ENCODE measurements around the gene CLSTN2. TPM values are rescaled to one million over a fixed set of nuclear protein-coding genes. Genes with fewer than 3 reads are reported as not detected.

CLSTN2 gene
- total and polyA plus RNA-seq, 2 of the 8 experiments (the other 6 are each of a cell fraction or from before 2014, with no cell fraction given) = 0.39 to 0.52 TPM

DNA sequence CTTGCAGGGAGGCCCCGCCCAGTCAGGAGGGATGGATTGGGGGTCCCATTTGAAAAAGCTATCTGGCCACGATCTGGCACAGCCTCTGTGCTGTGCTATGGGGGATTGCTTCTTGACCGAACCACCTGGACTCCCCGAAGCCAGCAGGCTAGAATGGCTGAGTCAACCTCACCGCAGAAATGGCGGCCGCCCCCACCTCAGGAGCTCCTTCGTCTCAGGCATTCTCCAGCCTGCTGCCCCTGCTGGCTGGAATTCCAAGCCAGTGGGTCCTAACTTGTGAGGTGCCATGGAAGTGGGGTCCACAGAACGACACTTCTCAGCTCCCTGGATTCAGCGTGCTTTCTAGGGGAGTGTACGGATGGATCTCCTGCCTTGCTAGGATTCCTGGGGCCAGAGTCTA lies 562.3 kb downstream of the CLSTN2 start:
- no peak overlapping the region for H2BK120ac ChIP-seq (replicated peaks; ENCODE audit: low read depth, low read length)
- H3K27me3 ChIP-seq (replicated peaks in 1 of 4; ENCODE audit: control insufficient read depth in 3 of 4, extremely low read depth in 1 of 4, insufficient read depth in 3 of 4, low read length in 3 of 4) = no peaks in the 10 kb centered on the region
- no peak overlapping the region for H3K23ac ChIP-seq (ENCODE audit: insufficient read length)
- H3K14ac ChIP-seq (ENCODE audit: insufficient read length) = no peak overlapping the region
- H4K91ac ChIP-seq (replicated peaks; ENCODE audit: insufficient read length, low read length) = peak overlapping the region; percentile 46
- no peak overlapping the region for H3K4ac ChIP-seq (replicated peaks; ENCODE audit: insufficient read length, low read depth, low read length)
- H3K79me1 ChIP-seq (ENCODE audit: low read depth, low read length) = no peaks in the 10 kb centered on the region
- no peaks in the 10 kb centered on the region for H3K79me2 ChIP-seq (ENCODE audit: control insufficient read depth in 1 of 2, insufficient read depth in 2 of 2, low read length in 2 of 2)
- H4K5ac ChIP-seq (ENCODE audit: insufficient read length, low read depth, low read length) = no peak overlapping the region
- no peaks in the 10 kb centered on the region for H3K9me3 ChIP-seq (ENCODE audit: insufficient read depth in 2 of 2, low read depth in 1 of 2, low read length in 1 of 2)
- H3K4me2 ChIP-seq (ENCODE audit: insufficient read depth in 1 of 2, low read depth in 2 of 2, low read length in 2 of 2) = no peak overlapping the region
- peaks cover 0 to 4% (median 2%) of the 10 kb centered on the region in 4 experiments; a peak in 2 of 7 replicates for H3K4me1 ChIP-seq (replicated peaks in 1 of 4; ENCODE audit: control insufficient read depth in 3 of 4, insufficient read depth in 4 of 4, low read length in 3 of 4)
- DNase-seq (ENCODE audit: low read depth in 1 of 2, low spot score in 2 of 2) (no peak), FAIRE-seq (no peak)
- no peak overlapping the region for H2AFZ ChIP-seq (ENCODE audit: low read length)
- no peak overlapping the region for H2AK5ac ChIP-seq (ENCODE audit: low read depth, low read length)
- no peak overlapping the region for H2BK5ac ChIP-seq (ENCODE audit: low read depth, low read length)
- peak overlapping the region; percentile 77; the same call in 1 of the 2 replicates for H2BK20ac ChIP-seq (ENCODE audit: low read length)
- no peak overlapping the region for H2BK12ac ChIP-seq (ENCODE audit: low read depth, low read length)
- H3K23me2 ChIP-seq (ENCODE audit: low read depth, low read length) = no peaks in the 10 kb centered on the region
- no peak overlapping the region for H2BK15ac ChIP-seq (ENCODE audit: low read length)
- H4K8ac ChIP-seq (ENCODE audit: extremely low read depth, insufficient read depth, low read length) = no peak overlapping the region
- H3K18ac ChIP-seq (ENCODE audit: extremely low read depth, low read length) = no peak overlapping the region
- H3K9ac ChIP-seq (replicated peaks in 1 of 4; ENCODE audit: extremely low read depth in 1 of 4, low read depth in 3 of 4, low read length in 3 of 4) = no peak overlapping the region
- no peaks in the 10 kb centered on the region for H4K20me1 ChIP-seq (replicated peaks in 1 of 2; ENCODE audit: control insufficient read depth in 1 of 2, insufficient read depth in 2 of 2, low read length in 2 of 2)
- POLR2A ChIA-PET (ENCODE audit: partially characterized antibody) = no interaction called here
- no peaks in the 10 kb centered on the region for H3K36me3 ChIP-seq (ENCODE audit: control insufficient read depth in 2 of 4, insufficient read depth in 4 of 4, low read length in 3 of 4)
- H3K4me3 ChIP-seq (ENCODE audit: extremely low read depth in 1 of 4, insufficient read depth in 2 of 4, low read depth in 3 of 4, low read length in 4 of 4) = no peak overlapping the region
- no peak overlapping the region for H3K27ac ChIP-seq (ENCODE audit: low read depth, low read length)
- H3K56ac ChIP-seq (replicated peaks; ENCODE audit: insufficient read length, low read depth, low read length) = no peak overlapping the region
- CTCF ChIA-PET (ENCODE audit: partially characterized antibody) = interaction anchor here (0.9 to 1.9 kb wide), 7 partner anchors 9 to 369 kb away, joined by 3 to 6 read pairs (median 5); no protein-coding TSS in a partner anchor
- WGBS, 2 experiments (ENCODE audit: extremely low coverage in 1 of 2, insufficient coverage in 1 of 2, insufficient read length in 1 of 2, insufficient replicate concordance in 2 of 2, low coverage in 1 of 2, low lambda C conversion rate in 2 of 2, missing lambda C conversion rate in 1 of 2) = 95% methylated on average over 10 of the region's 11 CpGs; no CpG with 5 or more reads in 1 of the 2 experiments
- TF ChIP-seq POLR2A (IDR thresholded peaks at IDR 0.05; ENCODE audit: control extremely low read depth in 1 of 2, low read depth in 2 of 2, low read length in 2 of 2) (no peak), CEBPB (IDR thresholded peaks at IDR 0.05; ENCODE audit: low read depth, low read length) (no peak), MAFK (IDR thresholded peaks at IDR 0.05; ENCODE audit: low read depth, low read length) (no peak), TAF7 (optimal IDR thresholded peaks at IDR 0.05; ENCODE audit: borderline replicate concordance, low read depth, low read length) (no peak), ASH2L (IDR thresholded peaks at IDR 0.05; ENCODE audit: low read length) (no peak), SUZ12 (IDR thresholded peaks at IDR 0.05; ENCODE audit: low read length) (no peak), EP300 (IDR thresholded peaks at IDR 0.05; ENCODE audit: borderline replicate concordance in 1 of 2, low read depth in 2 of 2, low read length in 2 of 2) (no peak), TCF12 (IDR thresholded peaks at IDR 0.05; ENCODE audit: low read depth, low read length) (no peak), GTF2F1 (IDR thresholded peaks at IDR 0.05; ENCODE audit: borderline replicate concordance, low read depth, low read length) (no peak), CBX5 (IDR thresholded peaks at IDR 0.05; ENCODE audit: low read depth, low read length) (no peak)
- TF ChIP-seq, protein P1, sequence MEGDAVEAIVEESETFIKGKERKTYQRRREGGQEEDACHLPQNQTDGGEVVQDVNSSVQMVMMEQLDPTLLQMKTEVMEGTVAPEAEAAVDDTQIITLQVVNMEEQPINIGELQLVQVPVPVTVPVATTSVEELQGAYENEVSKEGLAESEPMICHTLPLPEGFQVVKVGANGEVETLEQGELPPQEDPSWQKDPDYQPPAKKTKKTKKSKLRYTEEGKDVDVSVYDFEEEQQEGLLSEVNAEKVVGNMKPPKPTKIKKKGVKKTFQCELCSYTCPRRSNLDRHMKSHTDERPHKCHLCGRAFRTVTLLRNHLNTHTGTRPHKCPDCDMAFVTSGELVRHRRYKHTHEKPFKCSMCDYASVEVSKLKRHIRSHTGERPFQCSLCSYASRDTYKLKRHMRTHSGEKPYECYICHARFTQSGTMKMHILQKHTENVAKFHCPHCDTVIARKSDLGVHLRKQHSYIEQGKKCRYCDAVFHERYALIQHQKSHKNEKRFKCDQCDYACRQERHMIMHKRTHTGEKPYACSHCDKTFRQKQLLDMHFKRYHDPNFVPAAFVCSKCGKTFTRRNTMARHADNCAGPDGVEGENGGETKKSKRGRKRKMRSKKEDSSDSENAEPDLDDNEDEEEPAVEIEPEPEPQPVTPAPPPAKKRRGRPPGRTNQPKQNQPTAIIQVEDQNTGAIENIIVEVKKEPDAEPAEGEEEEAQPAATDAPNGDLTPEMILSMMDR (IDR thresholded peaks at IDR 0.05; ENCODE audit: control extremely low read depth in 1 of 3, insufficient read depth in 1 of 3, low read depth in 1 of 3, low read length in 3 of 3) = peak; percentile 4 to 13 (median 11); a peak in 2 of 4 replicates

Measured in H1 (cell line).